HG03025 (cell line): ENCODE results near the gene ARHGAP40.

ENCODE experiments used
- ATAC-seq: cut with Tn5 transposase; IDR thresholded peaks from one replicate; pipeline ENCODE4 v1.9.1; 2021; ENCODE audit warnings: mild to moderate bottlenecking, moderate library complexity; ENCODE audit not compliant: unreplicated experiment, low FRiP score

The ARHGAP40 gene

GRCh38 chr20:38601216-38602184, at the start of gene ARHGAP40:
Gene ARHGAP40 (plus strand): TSS chr20:38601809.
- no peak for ATAC-seq

- no peak for ATAC-seq
Measured at GRCh38 chr20:38554986-38555385, 46.6 kb upstream of the ARHGAP40 start.

- no peak for ATAC-seq
Measured at GRCh38 chr20:38555395-38555794, 46.2 kb upstream of the ARHGAP40 start.

GRCh38 chr20:38557174-38557573, 44.4 kb upstream of the ARHGAP40 start:
- ATAC-seq: no peak

- ATAC-seq: no peak
Measured at GRCh38 chr20:38558596-38559360, 42.8 kb upstream of the ARHGAP40 start.

- no peak for ATAC-seq
Measured at GRCh38 chr20:38559764-38560163, 41.8 kb upstream of the ARHGAP40 start.

- ATAC-seq: no peak
Measured at GRCh38 chr20:38563802-38564431, 37.7 kb upstream of the ARHGAP40 start.

- ATAC-seq: no peak
Measured at GRCh38 chr20:38564680-38565079, 36.9 kb upstream of the ARHGAP40 start.

- ATAC-seq: no peak
Measured at GRCh38 chr20:38566036-38566598, 35.5 kb upstream of the ARHGAP40 start.

- no peak for ATAC-seq
Measured at GRCh38 chr20:38569747-38570525, 31.7 kb upstream of the ARHGAP40 start.

GRCh38 chr20:38573413-38573812, 28.2 kb upstream of the ARHGAP40 start:
- ATAC-seq: no peak

- no peak for ATAC-seq
Measured at GRCh38 chr20:38579219-38579910, 22.2 kb upstream of the ARHGAP40 start.

GRCh38 chr20:38579921-38580320, 21.7 kb upstream of the ARHGAP40 start:
- ATAC-seq: no peak

GRCh38 chr20:38581013-38581412, 20.6 kb upstream of the ARHGAP40 start, which contains the start of gene ADIG:
Gene ADIG (plus strand): TSS chr20:38581197. CDS start chr20:38581251, 54 bp downstream.
- no peak for ATAC-seq

- no peak for ATAC-seq
Measured at GRCh38 chr20:38581830-38582358, 19.7 kb upstream of the ARHGAP40 start.

GRCh38 chr20:38583306-38583705, 18.3 kb upstream of the ARHGAP40 start:
- no peak for ATAC-seq

- no peak for ATAC-seq
Measured at GRCh38 chr20:38584099-38584763, 17.4 kb upstream of the ARHGAP40 start.

GRCh38 chr20:38585404-38586180, 16.0 kb upstream of the ARHGAP40 start:
- no peak for ATAC-seq
